ENCODE data around the gene FAM163A.
"Not testable (repeated sequence)": the region's sequence is repeated elsewhere in the genome, so short reads cannot be mapped to it uniquely, and the experiment has no call there.

FAM163A gene

GRCh38 chr1:179855831-179856230 is 112.7 kb downstream of the FAM163A start:
- not testable (repeated sequence) for DNase-seq (ENCODE audit: low read depth)

- no peak for DNase-seq (ENCODE audit: low read depth)
Observed at GRCh38 chr1:179856296-179856695, 113.2 kb downstream of the FAM163A start.

GRCh38 chr1:179857009-179857408 is 113.9 kb downstream of the FAM163A start:
- no peak for DNase-seq (ENCODE audit: low read depth)

- DNase-seq (ENCODE audit: low read depth) = no peak
Observed at GRCh38 chr1:179860652-179861051, 117.6 kb downstream of the FAM163A start.

- no peak for DNase-seq (ENCODE audit: low read depth)
Observed at GRCh38 chr1:179865377-179865776, 122.3 kb downstream of the FAM163A start.
